AG04450 (cell line): ENCODE data around the gene NUMB. TPM values are rescaled to one million over a fixed set of nuclear protein-coding genes. Genes with fewer than 3 reads are reported as not detected.
"Not testable (repeated sequence)": the region's sequence is repeated elsewhere in the genome, so short reads cannot be mapped to it uniquely, and the experiment has no call there.

Experiments used
- CTCF ChIA-PET: fragments of 300-600, 350-600 bp; formaldehyde crosslinking; extraction: SDS; loops from one replicate; lab custom pipeline; 2022; ENCODE audit warnings: antibody characterized with exemption, inconsistent platforms; lab: Charles Lee
- POLR2A ChIA-PET: fragments of 350-600 bp; formaldehyde crosslinking; extraction: SDS; loops from one replicate; lab custom pipeline; 2021; ENCODE audit warnings: antibody characterized with exemption, inconsistent platforms; lab: Yijun Ruan, JAX
- DNase-seq: peaks from one replicate; pipeline ENCODE4 v3.0.0-alpha.2; 2011; ENCODE audit warnings: low read depth, low spot score
- H3K27ac ChIP-seq: one replicate; pipeline ENCODE4 v1.5.1; 2012; ENCODE audit warnings: low read depth, low read length, control low read depth
- H3K27me3 ChIP-seq: one replicate; pipeline ENCODE4 v1.6.0; 2012; ENCODE audit warnings: low read length; ENCODE audit not compliant: control insufficient read depth, insufficient read depth
- H3K4me3 ChIP-seq: 2 replicates; pipeline ENCODE4 v1.5.1; 2011; ENCODE audit warnings: mild to moderate bottlenecking, low read depth, low read length, control low read depth
- H3K9me3 ChIP-seq: 2 replicates; pipeline ENCODE4 v1.5.1; 2012; ENCODE audit warnings: low read length; ENCODE audit not compliant: control insufficient read depth, insufficient read depth
- polyA plus RNA-seq: library from polyadenylated mRNA; depleted of rRNA; stranded (reverse); fragments of >200 nt; gene quantifications from 2 replicates; pipeline ENCODE4 v1.2.3, GENCODE V29; 2011
- TF ChIP-seq, protein P1 (sequence below): IDR thresholded peaks from 2 replicates; pipeline ENCODE4 v1.5.1; 2011; ENCODE audit warnings: low read depth, low read length, control low read depth, inconsistent platforms

The NUMB gene
- polyA plus RNA-seq, 1 experiment: 152 TPM

DNA sequence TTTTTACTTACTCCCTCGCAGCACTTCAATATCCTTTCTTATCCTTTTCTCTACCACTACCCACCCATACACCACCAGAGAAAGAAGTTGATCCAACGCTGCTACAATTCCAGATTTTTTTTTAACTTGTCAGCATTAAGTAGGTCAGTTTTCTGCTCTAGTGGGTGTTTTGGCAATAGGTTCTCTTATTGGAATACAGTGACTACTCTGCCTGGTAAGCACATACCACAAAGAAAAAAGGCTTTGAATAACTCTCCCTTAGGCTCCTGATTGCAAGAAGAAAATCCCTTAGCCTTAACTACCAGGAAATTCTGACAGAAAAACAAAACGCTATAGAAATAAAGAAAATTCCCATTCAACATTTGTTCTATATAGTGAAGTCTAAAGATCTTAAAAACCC is 72.0 kb downstream of the NUMB start:
- H3K9me3 ChIP-seq: peaks cover 12% of the 10 kb centered on the region
- no peak overlapping the region for H3K4me3 ChIP-seq
- no peaks in the 10 kb centered on the region for H3K27me3 ChIP-seq
- CTCF ChIA-PET: no interaction called here
- POLR2A ChIA-PET: interaction anchor here (0.6 kb wide), 1 partner anchor 19 kb away, joined by 7 read pairs; no protein-coding TSS in a partner anchor
- no peak for DNase-seq
- no peak overlapping the region for H3K27ac ChIP-seq
- TF ChIP-seq, protein P1, sequence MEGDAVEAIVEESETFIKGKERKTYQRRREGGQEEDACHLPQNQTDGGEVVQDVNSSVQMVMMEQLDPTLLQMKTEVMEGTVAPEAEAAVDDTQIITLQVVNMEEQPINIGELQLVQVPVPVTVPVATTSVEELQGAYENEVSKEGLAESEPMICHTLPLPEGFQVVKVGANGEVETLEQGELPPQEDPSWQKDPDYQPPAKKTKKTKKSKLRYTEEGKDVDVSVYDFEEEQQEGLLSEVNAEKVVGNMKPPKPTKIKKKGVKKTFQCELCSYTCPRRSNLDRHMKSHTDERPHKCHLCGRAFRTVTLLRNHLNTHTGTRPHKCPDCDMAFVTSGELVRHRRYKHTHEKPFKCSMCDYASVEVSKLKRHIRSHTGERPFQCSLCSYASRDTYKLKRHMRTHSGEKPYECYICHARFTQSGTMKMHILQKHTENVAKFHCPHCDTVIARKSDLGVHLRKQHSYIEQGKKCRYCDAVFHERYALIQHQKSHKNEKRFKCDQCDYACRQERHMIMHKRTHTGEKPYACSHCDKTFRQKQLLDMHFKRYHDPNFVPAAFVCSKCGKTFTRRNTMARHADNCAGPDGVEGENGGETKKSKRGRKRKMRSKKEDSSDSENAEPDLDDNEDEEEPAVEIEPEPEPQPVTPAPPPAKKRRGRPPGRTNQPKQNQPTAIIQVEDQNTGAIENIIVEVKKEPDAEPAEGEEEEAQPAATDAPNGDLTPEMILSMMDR: no peak

DNA sequence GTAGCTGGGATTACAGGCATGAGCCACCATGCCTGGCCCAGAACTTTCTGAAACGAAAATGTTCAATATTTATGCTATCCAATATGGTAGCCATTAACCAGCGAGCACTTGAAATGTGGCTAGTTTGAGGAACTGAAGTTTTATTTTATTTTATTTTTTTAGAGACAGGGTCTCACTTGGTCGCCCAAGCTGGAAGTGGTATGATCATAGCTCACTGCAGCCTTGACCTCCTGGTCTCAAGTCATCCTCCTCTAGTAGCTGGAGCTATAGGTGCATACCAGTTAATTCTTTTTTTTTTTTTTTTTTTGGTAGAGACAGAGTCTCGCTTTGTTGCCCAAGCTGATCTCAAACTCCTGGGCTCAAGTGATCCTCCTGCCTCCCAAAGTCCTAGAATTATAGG is 73.3 kb downstream of the NUMB start:
- CTCF ChIA-PET, DNase-seq, H3K27me3 ChIP-seq, H3K4me3 ChIP-seq, POLR2A ChIA-PET, H3K27ac ChIP-seq: not testable (repeated sequence)
- peaks cover 12% of the 10 kb centered on the region for H3K9me3 ChIP-seq

DNA sequence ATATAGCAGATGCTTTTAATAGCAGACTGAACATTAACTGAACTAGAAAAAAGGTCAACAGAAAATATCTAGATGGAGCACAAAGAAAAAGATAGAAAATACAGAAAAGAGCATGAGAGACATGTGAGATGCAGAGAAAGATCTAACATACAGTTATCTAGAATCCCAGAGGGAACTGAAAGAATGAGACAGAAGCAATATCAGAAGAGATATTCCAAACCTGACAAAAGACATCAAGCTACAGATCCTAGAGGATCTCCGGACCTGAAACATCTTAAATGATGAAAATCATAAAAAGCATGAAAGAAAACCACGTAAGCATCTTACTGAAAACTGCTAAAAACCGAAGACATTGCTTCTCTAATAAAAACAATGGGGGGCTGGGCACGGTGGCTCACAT is 75.0 kb downstream of the NUMB start:
- CTCF ChIA-PET: no interaction called here
- Histone ChIP-seq H3K9me3 (peaks cover 12% of the 10 kb centered on the region), H3K27ac (no peak overlapping the region), H3K27me3 (no peaks in the 10 kb centered on the region), H3K4me3 (no peak overlapping the region)
- no peak for DNase-seq
- POLR2A ChIA-PET: no interaction called here
- TF ChIP-seq, protein P1: no peak

DNA sequence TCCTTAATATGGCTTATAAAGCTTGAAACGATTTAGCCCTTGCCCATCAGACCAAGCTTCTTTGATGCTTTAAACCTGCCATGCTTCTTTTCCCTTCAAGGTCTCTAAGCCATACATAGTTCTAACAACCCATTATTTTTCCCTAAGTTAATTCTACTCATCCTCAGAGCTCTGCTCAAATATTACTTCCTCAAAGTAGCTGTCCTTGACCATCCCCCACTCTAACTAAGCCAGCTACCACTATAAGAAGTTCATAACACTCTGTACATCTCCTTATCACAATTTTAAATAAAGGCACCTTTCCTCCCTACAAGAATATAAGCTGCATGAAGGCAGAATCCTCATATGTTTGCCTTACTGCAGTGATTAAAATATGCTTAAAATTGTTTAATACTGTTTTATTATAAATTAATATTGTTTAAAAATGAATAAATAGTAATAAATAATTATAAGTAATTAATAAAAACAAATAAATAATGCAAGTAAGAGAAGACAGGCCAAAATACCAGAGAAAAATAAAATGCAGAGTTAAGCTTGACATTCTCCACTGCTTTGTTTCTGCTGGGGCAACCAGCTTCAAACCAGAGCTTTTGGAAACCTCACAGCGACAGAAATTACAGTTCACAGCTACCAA is 76.8 kb downstream of the NUMB start:
- ChIA-PET POLR2A (interaction anchor here (0.6 kb wide), 1 partner anchor 47 kb away, joined by 7 read pairs; no protein-coding TSS in a partner anchor), CTCF (interaction anchor here (1.2 kb wide), 1 partner anchor 86 kb away, joined by 4 read pairs; no protein-coding TSS in a partner anchor)
- Histone ChIP-seq H3K27ac (no peak overlapping the region), H3K4me3 (no peak overlapping the region), H3K9me3 (peaks cover 12% of the 10 kb centered on the region), H3K27me3 (no peaks in the 10 kb centered on the region)
- DNase-seq: no peak
- TF ChIP-seq, protein P1: no peak

DNA sequence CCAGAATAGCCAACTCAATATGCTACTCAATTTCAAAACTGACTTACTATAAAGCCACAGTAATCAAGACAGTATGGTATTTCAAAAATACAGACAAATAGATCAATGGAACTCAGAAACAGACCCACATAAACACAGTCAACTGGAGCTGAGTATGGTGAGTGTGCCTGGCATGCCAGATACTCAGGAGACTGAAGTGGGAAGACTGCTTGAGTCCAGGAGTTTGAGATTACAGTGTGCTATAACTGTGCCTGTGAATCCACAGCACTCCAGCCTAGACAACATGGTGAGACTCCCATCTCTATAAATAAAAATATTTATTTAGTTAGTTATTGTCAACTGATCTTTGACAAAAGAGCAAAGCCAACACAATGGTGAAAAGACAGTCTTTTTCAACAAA is 81.8 kb downstream of the NUMB start:
- Histone ChIP-seq H3K27ac (no peak overlapping the region), H3K9me3 (no peaks in the 10 kb centered on the region), H3K27me3 (no peaks in the 10 kb centered on the region), H3K4me3 (no peak overlapping the region)
- ChIA-PET CTCF (no interaction called here), POLR2A (no interaction called here)
- DNase-seq: no peak
- TF ChIP-seq, protein P1: no peak
